ENCODE results near the gene SPATS2L. TPM values are rescaled to one million over a fixed set of nuclear protein-coding genes. Genes with fewer than 3 reads are reported as not detected.

Gene SPATS2L
- total RNA-seq, 1 donor from 2014 or later, result 29.1 TPM

DNA sequence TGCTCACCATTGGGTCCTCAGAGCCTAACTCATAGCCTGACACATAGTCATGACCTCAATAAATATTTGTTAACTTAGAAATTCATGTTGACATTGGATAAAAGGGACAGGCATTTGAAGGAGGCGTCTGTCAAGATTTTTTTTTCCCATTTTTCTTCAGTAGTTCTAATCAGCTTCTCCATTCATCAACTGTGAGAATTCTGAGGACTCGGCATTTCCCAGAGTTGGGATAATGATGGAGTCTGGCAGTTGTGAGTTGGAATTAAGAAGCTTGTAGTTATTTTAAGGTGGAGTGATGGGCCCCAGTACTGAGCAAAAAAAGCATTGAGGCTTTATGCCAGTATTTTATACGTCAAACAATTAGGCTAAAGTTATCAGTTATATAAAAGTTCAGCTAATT, 4.6 kb downstream of the SPATS2L start:
- no peaks in the 10 kb centered on the region for H3K9me3 ChIP-seq (ENCODE audit: low read depth)
- H3K4me3 Mint-ChIP-seq, result no peak overlapping the region
- no peaks in the 10 kb centered on the region for H3K27me3 Mint-ChIP-seq (ENCODE audit: insufficient read depth, low read depth)
- H3K9ac ChIP-seq, result no peak overlapping the region
- H3K4me1 ChIP-seq, result peaks cover 22% of the 10 kb centered on the region
- H3K27ac Mint-ChIP-seq, result no peak overlapping the region
- H4K20me1 ChIP-seq (ENCODE audit: low read depth), result no peaks in the 10 kb centered on the region
- H3K27ac ChIP-seq, result no peak overlapping the region
- H3K36me3 ChIP-seq, result no peaks in the 10 kb centered on the region
- H3K79me2 ChIP-seq (ENCODE audit: low read depth), result peaks cover 79% of the 10 kb centered on the region
- H3K4me1 Mint-ChIP-seq, result peaks cover 34% of the 10 kb centered on the region
- no peak for DNase-seq (ENCODE audit: low spot score)
- no peak for TF ChIP-seq EZH2 (IDR thresholded peaks at IDR 0.05)
- TF ChIP-seq, protein P1, sequence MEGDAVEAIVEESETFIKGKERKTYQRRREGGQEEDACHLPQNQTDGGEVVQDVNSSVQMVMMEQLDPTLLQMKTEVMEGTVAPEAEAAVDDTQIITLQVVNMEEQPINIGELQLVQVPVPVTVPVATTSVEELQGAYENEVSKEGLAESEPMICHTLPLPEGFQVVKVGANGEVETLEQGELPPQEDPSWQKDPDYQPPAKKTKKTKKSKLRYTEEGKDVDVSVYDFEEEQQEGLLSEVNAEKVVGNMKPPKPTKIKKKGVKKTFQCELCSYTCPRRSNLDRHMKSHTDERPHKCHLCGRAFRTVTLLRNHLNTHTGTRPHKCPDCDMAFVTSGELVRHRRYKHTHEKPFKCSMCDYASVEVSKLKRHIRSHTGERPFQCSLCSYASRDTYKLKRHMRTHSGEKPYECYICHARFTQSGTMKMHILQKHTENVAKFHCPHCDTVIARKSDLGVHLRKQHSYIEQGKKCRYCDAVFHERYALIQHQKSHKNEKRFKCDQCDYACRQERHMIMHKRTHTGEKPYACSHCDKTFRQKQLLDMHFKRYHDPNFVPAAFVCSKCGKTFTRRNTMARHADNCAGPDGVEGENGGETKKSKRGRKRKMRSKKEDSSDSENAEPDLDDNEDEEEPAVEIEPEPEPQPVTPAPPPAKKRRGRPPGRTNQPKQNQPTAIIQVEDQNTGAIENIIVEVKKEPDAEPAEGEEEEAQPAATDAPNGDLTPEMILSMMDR (IDR thresholded peaks at IDR 0.05), result no peak
- TF ChIP-seq EZH2phosphoT487 (IDR thresholded peaks at IDR 0.05), result no peak
- H2AFZ ChIP-seq (replicated peaks), result no peak overlapping the region
- H3K4me3 ChIP-seq, result no peak overlapping the region
- H3K36me3 Mint-ChIP-seq, result peaks cover 5% of the 10 kb centered on the region
- H3F3A ChIP-seq (ENCODE audit: low read depth), result peaks cover 10% of the 10 kb centered on the region
- H3K4me2 ChIP-seq, result no peak overlapping the region
- H3K9me3 Mint-ChIP-seq, result no peaks in the 10 kb centered on the region
- peaks cover 11% of the 10 kb centered on the region for H3K27me3 ChIP-seq

DNA sequence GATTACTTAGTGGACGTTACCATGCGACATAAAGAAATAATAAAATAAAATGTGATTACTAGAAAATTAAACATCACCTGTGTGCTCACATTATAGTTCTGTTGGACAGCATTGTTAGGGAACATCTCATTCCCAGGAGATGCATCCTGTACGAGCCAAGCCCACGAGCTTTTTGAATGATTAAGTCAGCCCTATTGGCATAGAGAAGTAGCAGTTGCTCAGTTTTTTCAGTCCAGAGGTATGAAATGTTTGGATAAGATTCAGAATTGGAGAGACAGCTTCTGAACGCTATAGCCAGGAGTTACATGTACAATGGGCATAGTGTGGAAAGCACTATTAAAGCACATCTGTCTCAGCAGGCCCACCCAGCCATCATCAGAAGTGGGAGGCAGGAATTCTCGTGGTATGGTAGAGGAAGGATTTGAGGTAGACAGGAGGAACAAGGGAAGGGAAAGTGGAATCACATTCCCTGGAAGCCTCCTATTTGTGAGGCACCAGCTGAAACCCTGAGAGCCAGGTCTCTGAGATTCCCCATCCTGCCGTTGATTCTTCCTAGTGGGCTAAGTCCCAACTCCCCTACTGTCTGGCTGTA, 8.6 kb downstream of the SPATS2L start:
- H3K4me3 Mint-ChIP-seq, result no peak overlapping the region
- no peaks in the 10 kb centered on the region for H3K9me3 Mint-ChIP-seq
- Histone ChIP-seq H3K27ac (no peak overlapping the region), H3K9ac (no peak overlapping the region), H3F3A (ENCODE audit: low read depth) (peaks cover 2% of the 10 kb centered on the region), H4K20me1 (ENCODE audit: low read depth) (no peaks in the 10 kb centered on the region), H3K9me3 (ENCODE audit: low read depth) (no peaks in the 10 kb centered on the region), H2AFZ (replicated peaks) (no peak overlapping the region), H3K4me2 (no peak overlapping the region), H3K4me1 (peaks cover 37% of the 10 kb centered on the region), H3K79me2 (ENCODE audit: low read depth) (peaks cover 79% of the 10 kb centered on the region), H3K4me3 (no peak overlapping the region), H3K36me3 (no peaks in the 10 kb centered on the region), H3K27me3 (no peaks in the 10 kb centered on the region)
- peaks cover 8% of the 10 kb centered on the region for H3K36me3 Mint-ChIP-seq
- H3K27me3 Mint-ChIP-seq (ENCODE audit: insufficient read depth, low read depth), result no peaks in the 10 kb centered on the region
- TF ChIP-seq EZH2 (IDR thresholded peaks at IDR 0.05) (no peak), EZH2phosphoT487 (IDR thresholded peaks at IDR 0.05) (no peak)
- TF ChIP-seq, protein P1 (IDR thresholded peaks at IDR 0.05), result no peak
- no peak overlapping the region for H3K27ac Mint-ChIP-seq
- peaks cover 46% of the 10 kb centered on the region for H3K4me1 Mint-ChIP-seq
- DNase-seq (ENCODE audit: low spot score), result no peak

DNA sequence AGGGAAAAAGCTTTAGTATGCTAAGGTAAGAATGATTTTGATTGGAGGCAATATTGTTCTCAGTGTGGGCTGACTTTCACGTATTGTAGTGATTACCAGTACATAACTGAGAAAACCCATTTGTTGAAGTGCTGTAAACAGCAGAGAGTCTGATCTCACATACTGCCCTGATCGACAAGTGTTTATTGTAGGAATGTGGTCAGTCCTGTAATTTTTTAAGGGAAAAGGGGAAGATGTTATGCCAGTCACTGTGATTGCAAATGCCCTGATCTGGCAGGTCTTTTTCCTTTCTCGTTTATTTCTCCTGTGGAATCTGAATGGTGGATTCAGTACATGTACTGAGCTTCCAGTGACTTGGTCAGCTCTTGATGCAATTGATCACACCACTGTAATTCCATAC, 11.5 kb downstream of the SPATS2L start:
- Histone ChIP-seq H3K4me1 (peaks cover 35% of the 10 kb centered on the region), H4K20me1 (ENCODE audit: low read depth) (no peaks in the 10 kb centered on the region), H3K4me2 (no peak overlapping the region), H3K9me3 (ENCODE audit: low read depth) (no peaks in the 10 kb centered on the region), H3K4me3 (no peak overlapping the region), H3K27me3 (no peaks in the 10 kb centered on the region), H3K36me3 (no peaks in the 10 kb centered on the region), H2AFZ (replicated peaks) (no peak overlapping the region), H3K9ac (no peak overlapping the region), H3K79me2 (ENCODE audit: low read depth) (peaks cover 76% of the 10 kb centered on the region), H3K27ac (no peak overlapping the region), H3F3A (ENCODE audit: low read depth) (no peaks in the 10 kb centered on the region)
- Mint-ChIP-seq H3K27ac (no peak overlapping the region), H3K27me3 (ENCODE audit: insufficient read depth, low read depth) (no peaks in the 10 kb centered on the region), H3K4me1 (peaks cover 45% of the 10 kb centered on the region), H3K36me3 (peaks cover 9% of the 10 kb centered on the region), H3K4me3 (no peak overlapping the region), H3K9me3 (no peaks in the 10 kb centered on the region)
- DNase-seq (ENCODE audit: low spot score), result no peak
- no peak for TF ChIP-seq EZH2 (IDR thresholded peaks at IDR 0.05)
- TF ChIP-seq EZH2phosphoT487 (IDR thresholded peaks at IDR 0.05), result no peak
- TF ChIP-seq, protein P1 (IDR thresholded peaks at IDR 0.05), result no peak
